GM23338 (cell line): ENCODE measurements around the gene RORB. TPM values are rescaled to one million over a fixed set of nuclear protein-coding genes. Genes with fewer than 3 reads are reported as not detected.

Experiments used
- ATAC-seq: fragments of 200-7000 bp; cut with Tn5 transposase; 3 replicates; pipeline ENCODE4 v1.9.1; 2020
- DNase-seq: peaks from one replicate; pipeline ENCODE4 v3.0.0-alpha.2; 2015; ENCODE audit warnings: low spot score
- H2AFZ ChIP-seq: fragments of 200-600 bp; sonication (generic); 2 replicates; pipeline ENCODE4 v1.8.0; 2016; ENCODE audit warnings: antibody characterized with exemption, mild to moderate bottlenecking, moderate library complexity
- H3F3A ChIP-seq: fragments of 200-600 bp; sonication (generic); replicated peaks from 2 replicates; pipeline ENCODE4 v1.8.0; 2017; ENCODE audit warnings: antibody characterized with exemption, mixed run types, low read depth
- H3K27ac ChIP-seq: fragments of 200-600 bp; sonication (generic); 2 replicates; pipeline ENCODE4 v1.6.1; 2016; ENCODE audit warnings: low read depth
- H3K27me3 ChIP-seq: fragments of 200-600 bp; sonication (generic); 2 replicates; pipeline ENCODE4 v1.8.0; 2016; ENCODE audit warnings: mild to moderate bottlenecking, mixed run types, moderate library complexity; ENCODE audit not compliant: insufficient read depth
- H3K36me3 ChIP-seq: fragments of 200-600 bp; sonication (generic); 2 replicates; pipeline ENCODE4 v1.8.0; 2016; ENCODE audit warnings: mild to moderate bottlenecking; ENCODE audit not compliant: insufficient read depth
- H3K4me1 ChIP-seq: fragments of 200-600 bp; sonication (generic); 2 replicates; pipeline ENCODE4 v1.8.0; 2016; ENCODE audit warnings: mild to moderate bottlenecking, moderate library complexity; ENCODE audit not compliant: insufficient read depth
- H3K4me2 ChIP-seq: fragments of 200-600 bp; sonication (generic); 2 replicates; pipeline ENCODE4 v1.7.1; 2017; ENCODE audit warnings: mixed run types
- H3K4me3 ChIP-seq: fragments of 200-600 bp; sonication (generic); 2 replicates; pipeline ENCODE4 v1.6.1; 2016; ENCODE audit warnings: mixed run types
- H3K79me2 ChIP-seq: fragments of 200-600 bp; sonication (generic); replicated peaks from 2 replicates; pipeline ENCODE4 v1.8.0; 2017; ENCODE audit warnings: mild to moderate bottlenecking; ENCODE audit not compliant: insufficient read depth
- H3K9me2 ChIP-seq: fragments of 200-600 bp; sonication (generic); 2 replicates; pipeline ENCODE4 v1.8.0; 2017; ENCODE audit not compliant: insufficient read depth
- H4K20me1 ChIP-seq: fragments of 200-600 bp; sonication (generic); replicated peaks from 2 replicates; pipeline ENCODE4 v1.8.0; 2017; ENCODE audit warnings: mild to moderate bottlenecking; ENCODE audit not compliant: insufficient read depth
- H3K27ac Mint-ChIP-seq: 2 replicates; pipeline ENCODE4 v1.8.0; 2020; ENCODE audit warnings: inconsistent platforms, mild to moderate bottlenecking, moderate library complexity, mixed read lengths
- H3K27me3 Mint-ChIP-seq: 3 replicates; pipeline ENCODE4 v1.8.0; 2022; ENCODE audit warnings: low read depth, mild to moderate bottlenecking, moderate library complexity, mixed read lengths, inconsistent platforms; ENCODE audit not compliant: insufficient read depth, poor library complexity
- H3K36me3 Mint-ChIP-seq: 3 replicates; pipeline ENCODE4 v1.8.0; 2021; ENCODE audit warnings: low read depth, mild to moderate bottlenecking, inconsistent platforms, moderate library complexity, mixed read lengths
- H3K4me1 Mint-ChIP-seq: 3 replicates; pipeline ENCODE4 v1.8.0; 2020; ENCODE audit warnings: mild to moderate bottlenecking, inconsistent platforms, mixed read lengths
- H3K4me3 Mint-ChIP-seq: 3 replicates; pipeline ENCODE4 v1.8.0; 2021; ENCODE audit warnings: moderate library complexity, mild to moderate bottlenecking, inconsistent platforms, mixed read lengths
- H3K9me3 Mint-ChIP-seq: 3 replicates; pipeline ENCODE4 v1.8.0; 2020; ENCODE audit warnings: moderate library complexity, mild to moderate bottlenecking, inconsistent platforms, mixed read lengths
- EZH2phosphoT487 ChIP-seq: fragments of 200-600 bp; sonication (generic); IDR thresholded peaks from one replicate; pipeline ENCODE4 v1.8.1; 2018; ENCODE audit warnings: antibody characterized with exemption; ENCODE audit not compliant: unreplicated experiment
- JUNB ChIP-seq: IDR thresholded peaks from one replicate; pipeline ENCODE4 v1.6.1; 2016; ENCODE audit warnings: antibody characterized with exemption; ENCODE audit not compliant: unreplicated experiment
- NANOG ChIP-seq: IDR thresholded peaks from 2 replicates; pipeline ENCODE4 v1.6.1; 2016; ENCODE audit warnings: antibody characterized with exemption, borderline replicate concordance
- POLR2AphosphoS5 ChIP-seq: IDR thresholded peaks from 2 replicates; pipeline ENCODE4 v1.6.1; 2016; ENCODE audit warnings: antibody characterized with exemption, low read depth
- STAT1 ChIP-seq: IDR thresholded peaks from one replicate; pipeline ENCODE4 v1.6.1; 2016; ENCODE audit warnings: antibody characterized with exemption; ENCODE audit not compliant: unreplicated experiment
- ZNF114 ChIP-seq: fragments of 250-450 bp; sonication (Bioruptor Pico); IDR thresholded peaks from 2 replicates; pipeline ENCODE4 v1.5.0; 2020; ENCODE audit warnings: mild to moderate bottlenecking, moderate library complexity
- ZNF331 ChIP-seq: fragments of 250-450 bp; sonication (Bioruptor Pico); IDR thresholded peaks from 2 replicates; pipeline ENCODE4 v1.5.0; 2020; ENCODE audit warnings: low read depth, mild to moderate bottlenecking, moderate library complexity
- polyA plus RNA-seq: library from polyadenylated mRNA; unstranded; fragments of >200 nt; fragmentation: Nextera tagmentation; extraction: Ambion mirVana; gene quantifications from 2 replicates; pipeline ENCODE4 v1.2.1, GENCODE V29; 2016
- total RNA-seq: library from RNA; depleted of rRNA; stranded (reverse); fragments of >200 nt; shearing (Covaris generic); gene quantifications from 2 replicates; pipeline ENCODE4 v1.2.3, GENCODE V29; 2014
- TF ChIP-seq, protein P1 (sequence below): IDR thresholded peaks from 2 replicates; pipeline ENCODE4 v1.6.1; 2016; ENCODE audit warnings: antibody characterized with exemption
- TF ChIP-seq, protein P2 (sequence below), 2 experiments: fragments of 200-600 bp in 1 of 2; sonication (generic) in 1 of 2; conservative IDR thresholded peaks; 2 replicates each; pipeline versions ENCODE4 v1.5.1 to v1.6.1; 2016 to 2017; ENCODE audit warnings: antibody characterized with exemption in 2 of 2, low read depth in 2 of 2, mild to moderate bottlenecking in 2 of 2, moderate library complexity in 1 of 2
- TF ChIP-seq, protein P3 (sequence below): IDR thresholded peaks from one replicate; pipeline ENCODE4 v1.6.1; 2018; ENCODE audit warnings: antibody characterized with exemption; ENCODE audit not compliant: unreplicated experiment
- TF ChIP-seq, protein P4 (sequence below): fragments of 250-450 bp; sonication (Bioruptor Pico); IDR thresholded peaks from 2 replicates; pipeline ENCODE4 v1.5.0; 2020; ENCODE audit warnings: mild to moderate bottlenecking, moderate library complexity

The RORB gene
- total and polyA plus RNA-seq, 2 experiments from 2014 or later, result 1.2 to 4.5 TPM

DNA sequence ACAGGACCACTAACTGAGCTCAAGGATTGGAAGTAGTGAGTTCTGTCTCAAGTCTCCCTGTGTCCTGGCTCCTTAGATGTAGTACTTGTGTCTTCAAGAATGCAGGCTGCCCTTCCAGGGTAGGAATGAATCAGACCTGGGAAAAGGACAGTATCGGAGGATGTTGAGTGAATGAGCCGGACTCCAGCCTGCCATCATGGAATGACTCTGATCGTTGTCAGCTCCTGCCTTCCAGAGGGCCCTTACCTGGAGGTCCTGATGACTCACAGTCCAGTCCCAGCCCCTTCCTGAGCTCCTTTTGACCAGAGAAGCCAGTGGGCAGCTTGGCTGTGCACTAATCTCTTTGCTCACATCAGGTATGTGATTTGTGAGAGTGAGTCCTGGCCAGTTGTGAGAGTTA lies 229.4 kb downstream of the RORB start (continued):
- TF ChIP-seq, protein P1, sequence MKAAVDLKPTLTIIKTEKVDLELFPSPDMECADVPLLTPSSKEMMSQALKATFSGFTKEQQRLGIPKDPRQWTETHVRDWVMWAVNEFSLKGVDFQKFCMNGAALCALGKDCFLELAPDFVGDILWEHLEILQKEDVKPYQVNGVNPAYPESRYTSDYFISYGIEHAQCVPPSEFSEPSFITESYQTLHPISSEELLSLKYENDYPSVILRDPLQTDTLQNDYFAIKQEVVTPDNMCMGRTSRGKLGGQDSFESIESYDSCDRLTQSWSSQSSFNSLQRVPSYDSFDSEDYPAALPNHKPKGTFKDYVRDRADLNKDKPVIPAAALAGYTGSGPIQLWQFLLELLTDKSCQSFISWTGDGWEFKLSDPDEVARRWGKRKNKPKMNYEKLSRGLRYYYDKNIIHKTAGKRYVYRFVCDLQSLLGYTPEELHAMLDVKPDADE, result no peak
- TF ChIP-seq EZH2phosphoT487, result no peak
- TF ChIP-seq STAT1, result no peak
- TF ChIP-seq ZNF114 (CRISPR knock-in tag), result no peak
- no peak for TF ChIP-seq ZNF331

DNA sequence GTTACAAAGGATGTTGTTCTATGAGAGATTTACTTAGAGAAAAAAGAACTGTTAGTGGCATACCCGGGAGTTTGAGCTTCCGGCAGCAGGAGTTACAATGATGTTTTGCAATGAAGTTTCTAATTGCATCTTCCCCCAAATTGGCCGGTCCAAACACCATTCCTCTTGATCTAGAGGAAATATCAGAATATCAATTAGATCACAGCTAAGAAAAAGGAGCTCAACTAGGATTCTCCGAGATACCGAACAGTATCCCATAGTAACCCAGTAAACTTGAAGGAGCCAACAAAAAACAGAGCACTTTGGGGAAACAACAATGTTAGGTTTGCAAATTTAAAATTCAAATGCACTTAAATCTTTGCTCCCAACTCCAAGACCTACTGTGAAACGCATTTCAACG lies 231.0 kb downstream of the RORB start:
- H4K20me1 ChIP-seq, result no peaks in the 10 kb centered on the region
- Mint-ChIP-seq H3K4me3 (0 out of 3 replicates have a peak overlapping the region, but pooled peaks have one; percentile 13), H3K36me3 (no peaks in the 10 kb centered on the region), H3K27ac (no peak overlapping the region), H3K9me3 (no peaks in the 10 kb centered on the region), H3K27me3 (no peaks in the 10 kb centered on the region), H3K4me1 (peaks cover 29% of the 10 kb centered on the region)
- ATAC-seq (peak; percentile 27; the same call in 1 of the 3 replicates), DNase-seq (peak; percentile 31)
- no peak overlapping the region for H3K4me3 ChIP-seq
- H2AFZ ChIP-seq, result no peak overlapping the region
- H3F3A ChIP-seq, result no peaks in the 10 kb centered on the region
- H3K27ac ChIP-seq, result no peak overlapping the region
- peak overlapping the region; percentile 6; the same call in 1 of the 2 replicates for H3K4me2 ChIP-seq
- H3K4me1 ChIP-seq, result peaks cover 30% of the 10 kb centered on the region
- H3K36me3 ChIP-seq, result no peaks in the 10 kb centered on the region
- peaks cover 3% of the 10 kb centered on the region; the same call in 1 of the 2 replicates for H3K9me2 ChIP-seq
- no peaks in the 10 kb centered on the region for H3K79me2 ChIP-seq
- H3K27me3 ChIP-seq, result no peaks in the 10 kb centered on the region
- no peak for TF ChIP-seq NANOG
- TF ChIP-seq ZNF114 (CRISPR knock-in tag), result no peak
- TF ChIP-seq JUNB, result no peak
- TF ChIP-seq, protein P2, sequence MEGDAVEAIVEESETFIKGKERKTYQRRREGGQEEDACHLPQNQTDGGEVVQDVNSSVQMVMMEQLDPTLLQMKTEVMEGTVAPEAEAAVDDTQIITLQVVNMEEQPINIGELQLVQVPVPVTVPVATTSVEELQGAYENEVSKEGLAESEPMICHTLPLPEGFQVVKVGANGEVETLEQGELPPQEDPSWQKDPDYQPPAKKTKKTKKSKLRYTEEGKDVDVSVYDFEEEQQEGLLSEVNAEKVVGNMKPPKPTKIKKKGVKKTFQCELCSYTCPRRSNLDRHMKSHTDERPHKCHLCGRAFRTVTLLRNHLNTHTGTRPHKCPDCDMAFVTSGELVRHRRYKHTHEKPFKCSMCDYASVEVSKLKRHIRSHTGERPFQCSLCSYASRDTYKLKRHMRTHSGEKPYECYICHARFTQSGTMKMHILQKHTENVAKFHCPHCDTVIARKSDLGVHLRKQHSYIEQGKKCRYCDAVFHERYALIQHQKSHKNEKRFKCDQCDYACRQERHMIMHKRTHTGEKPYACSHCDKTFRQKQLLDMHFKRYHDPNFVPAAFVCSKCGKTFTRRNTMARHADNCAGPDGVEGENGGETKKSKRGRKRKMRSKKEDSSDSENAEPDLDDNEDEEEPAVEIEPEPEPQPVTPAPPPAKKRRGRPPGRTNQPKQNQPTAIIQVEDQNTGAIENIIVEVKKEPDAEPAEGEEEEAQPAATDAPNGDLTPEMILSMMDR (conservative IDR thresholded peaks at IDR 0.05; ENCODE audit: low read depth in 2 of 2), result no peak
- no peak for TF ChIP-seq EZH2phosphoT487
- TF ChIP-seq ZNF331, result no peak
- no peak for TF ChIP-seq POLR2AphosphoS5
- TF ChIP-seq, protein P3, sequence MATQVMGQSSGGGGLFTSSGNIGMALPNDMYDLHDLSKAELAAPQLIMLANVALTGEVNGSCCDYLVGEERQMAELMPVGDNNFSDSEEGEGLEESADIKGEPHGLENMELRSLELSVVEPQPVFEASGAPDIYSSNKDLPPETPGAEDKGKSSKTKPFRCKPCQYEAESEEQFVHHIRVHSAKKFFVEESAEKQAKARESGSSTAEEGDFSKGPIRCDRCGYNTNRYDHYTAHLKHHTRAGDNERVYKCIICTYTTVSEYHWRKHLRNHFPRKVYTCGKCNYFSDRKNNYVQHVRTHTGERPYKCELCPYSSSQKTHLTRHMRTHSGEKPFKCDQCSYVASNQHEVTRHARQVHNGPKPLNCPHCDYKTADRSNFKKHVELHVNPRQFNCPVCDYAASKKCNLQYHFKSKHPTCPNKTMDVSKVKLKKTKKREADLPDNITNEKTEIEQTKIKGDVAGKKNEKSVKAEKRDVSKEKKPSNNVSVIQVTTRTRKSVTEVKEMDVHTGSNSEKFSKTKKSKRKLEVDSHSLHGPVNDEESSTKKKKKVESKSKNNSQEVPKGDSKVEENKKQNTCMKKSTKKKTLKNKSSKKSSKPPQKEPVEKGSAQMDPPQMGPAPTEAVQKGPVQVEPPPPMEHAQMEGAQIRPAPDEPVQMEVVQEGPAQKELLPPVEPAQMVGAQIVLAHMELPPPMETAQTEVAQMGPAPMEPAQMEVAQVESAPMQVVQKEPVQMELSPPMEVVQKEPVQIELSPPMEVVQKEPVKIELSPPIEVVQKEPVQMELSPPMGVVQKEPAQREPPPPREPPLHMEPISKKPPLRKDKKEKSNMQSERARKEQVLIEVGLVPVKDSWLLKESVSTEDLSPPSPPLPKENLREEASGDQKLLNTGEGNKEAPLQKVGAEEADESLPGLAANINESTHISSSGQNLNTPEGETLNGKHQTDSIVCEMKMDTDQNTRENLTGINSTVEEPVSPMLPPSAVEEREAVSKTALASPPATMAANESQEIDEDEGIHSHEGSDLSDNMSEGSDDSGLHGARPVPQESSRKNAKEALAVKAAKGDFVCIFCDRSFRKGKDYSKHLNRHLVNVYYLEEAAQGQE, result no peak
- TF ChIP-seq, protein P4, sequence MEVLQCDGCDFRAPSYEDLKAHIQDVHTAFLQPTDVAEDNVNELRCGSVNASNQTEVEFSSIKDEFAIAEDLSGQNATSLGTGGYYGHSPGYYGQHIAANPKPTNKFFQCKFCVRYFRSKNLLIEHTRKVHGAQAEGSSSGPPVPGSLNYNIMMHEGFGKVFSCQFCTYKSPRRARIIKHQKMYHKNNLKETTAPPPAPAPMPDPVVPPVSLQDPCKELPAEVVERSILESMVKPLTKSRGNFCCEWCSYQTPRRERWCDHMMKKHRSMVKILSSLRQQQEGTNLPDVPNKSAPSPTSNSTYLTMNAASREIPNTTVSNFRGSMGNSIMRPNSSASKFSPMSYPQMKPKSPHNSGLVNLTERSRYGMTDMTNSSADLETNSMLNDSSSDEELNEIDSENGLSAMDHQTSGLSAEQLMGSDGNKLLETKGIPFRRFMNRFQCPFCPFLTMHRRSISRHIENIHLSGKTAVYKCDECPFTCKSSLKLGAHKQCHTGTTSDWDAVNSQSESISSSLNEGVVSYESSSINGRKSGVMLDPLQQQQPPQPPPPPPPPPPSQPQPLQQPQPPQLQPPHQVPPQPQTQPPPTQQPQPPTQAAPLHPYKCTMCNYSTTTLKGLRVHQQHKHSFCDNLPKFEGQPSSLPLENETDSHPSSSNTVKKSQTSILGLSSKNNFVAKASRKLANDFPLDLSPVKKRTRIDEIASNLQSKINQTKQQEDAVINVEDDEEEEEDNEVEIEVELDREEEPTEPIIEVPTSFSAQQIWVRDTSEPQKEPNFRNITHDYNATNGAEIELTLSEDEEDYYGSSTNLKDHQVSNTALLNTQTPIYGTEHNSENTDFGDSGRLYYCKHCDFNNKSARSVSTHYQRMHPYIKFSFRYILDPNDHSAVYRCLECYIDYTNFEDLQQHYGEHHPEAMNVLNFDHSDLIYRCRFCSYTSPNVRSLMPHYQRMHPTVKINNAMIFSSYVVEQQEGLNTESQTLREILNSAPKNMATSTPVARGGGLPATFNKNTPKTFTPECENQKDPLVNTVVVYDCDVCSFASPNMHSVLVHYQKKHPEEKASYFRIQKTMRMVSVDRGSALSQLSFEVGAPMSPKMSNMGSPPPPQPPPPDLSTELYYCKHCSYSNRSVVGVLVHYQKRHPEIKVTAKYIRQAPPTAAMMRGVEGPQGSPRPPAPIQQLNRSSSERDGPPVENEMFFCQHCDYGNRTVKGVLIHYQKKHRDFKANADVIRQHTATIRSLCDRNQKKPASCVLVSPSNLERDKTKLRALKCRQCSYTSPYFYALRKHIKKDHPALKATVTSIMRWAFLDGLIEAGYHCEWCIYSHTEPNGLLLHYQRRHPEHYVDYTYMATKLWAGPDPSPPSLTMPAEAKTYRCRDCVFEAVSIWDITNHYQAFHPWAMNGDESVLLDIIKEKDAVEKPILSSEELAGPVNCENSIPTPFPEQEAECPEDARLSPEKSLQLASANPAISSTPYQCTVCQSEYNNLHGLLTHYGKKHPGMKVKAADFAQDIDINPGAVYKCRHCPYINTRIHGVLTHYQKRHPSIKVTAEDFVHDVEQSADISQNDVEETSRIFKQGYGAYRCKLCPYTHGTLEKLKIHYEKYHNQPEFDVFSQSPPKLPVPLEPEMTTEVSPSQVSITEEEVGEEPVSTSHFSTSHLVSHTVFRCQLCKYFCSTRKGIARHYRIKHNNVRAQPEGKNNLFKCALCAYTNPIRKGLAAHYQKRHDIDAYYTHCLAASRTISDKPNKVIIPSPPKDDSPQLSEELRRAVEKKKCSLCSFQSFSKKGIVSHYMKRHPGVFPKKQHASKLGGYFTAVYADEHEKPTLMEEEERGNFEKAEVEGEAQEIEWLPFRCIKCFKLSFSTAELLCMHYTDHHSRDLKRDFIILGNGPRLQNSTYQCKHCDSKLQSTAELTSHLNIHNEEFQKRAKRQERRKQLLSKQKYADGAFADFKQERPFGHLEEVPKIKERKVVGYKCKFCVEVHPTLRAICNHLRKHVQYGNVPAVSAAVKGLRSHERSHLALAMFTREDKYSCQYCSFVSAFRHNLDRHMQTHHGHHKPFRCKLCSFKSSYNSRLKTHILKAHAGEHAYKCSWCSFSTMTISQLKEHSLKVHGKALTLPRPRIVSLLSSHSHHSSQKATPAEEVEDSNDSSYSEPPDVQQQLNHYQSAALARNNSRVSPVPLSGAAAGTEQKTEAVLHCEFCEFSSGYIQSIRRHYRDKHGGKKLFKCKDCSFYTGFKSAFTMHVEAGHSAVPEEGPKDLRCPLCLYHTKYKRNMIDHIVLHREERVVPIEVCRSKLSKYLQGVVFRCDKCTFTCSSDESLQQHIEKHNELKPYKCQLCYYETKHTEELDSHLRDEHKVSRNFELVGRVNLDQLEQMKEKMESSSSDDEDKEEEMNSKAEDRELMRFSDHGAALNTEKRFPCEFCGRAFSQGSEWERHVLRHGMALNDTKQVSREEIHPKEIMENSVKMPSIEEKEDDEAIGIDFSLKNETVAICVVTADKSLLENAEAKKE (CRISPR knock-in tag), result no peak
- TF ChIP-seq, protein P1, result no peak
